ENCODE measurements around the gene JSRP1. TPM values are rescaled to one million over a fixed set of nuclear protein-coding genes. Genes with fewer than 3 reads are reported as not detected.

Gene JSRP1
- polyA plus RNA-seq, 2 of the 4 experiments (the other 2 are of a cell fraction) = 0.41 TPM; not detected in 1

- WGBS (ENCODE audit: missing lambda C conversion rate) = 6% methylated on average over 15 of the region's 74 CpGs
- Histone ChIP-seq H3K4me2 (peak overlapping the region; percentile 88), H3K4me1 (peaks cover 5% of the 10 kb centered on the region; the same call in 2 of the 3 replicates), H3K27ac (peak overlapping the region in 1 of 2 experiments; percentile 47; a peak in 3 of 6 replicates), H3K9me3 (no peaks in the 10 kb centered on the region), H3K4me3 (peak overlapping the region; percentile 40)
- POLR2A ChIA-PET = no interaction called here
- ATAC-seq = peak; percentile 35 to 46; a peak in 3 of 6 replicates
- FAIRE-seq = no peak
- TF ChIP-seq NFE2L2 (conservative IDR thresholded peaks at IDR 0.05; ENCODE audit: low read length) (no peak), POLR2AphosphoS2 (conservative IDR thresholded peaks at IDR 0.05; ENCODE audit: low read length) (no peak), SREBF2 (IDR thresholded peaks at IDR 0.05) (no peak), ZC3H11A (IDR thresholded peaks at IDR 0.05) (no peak), POLR2A (IDR thresholded peaks at IDR 0.05; ENCODE audit: low read length) (no peak), CHD4 (IDR thresholded peaks at IDR 0.05; ENCODE audit: borderline replicate concordance) (no peak)
- no peak for DNase-seq (ENCODE audit: low read depth in 1 of 2, low spot score in 1 of 2)
- CTCF ChIA-PET = interaction anchor here (2.6 to 2.7 kb wide), 2 partner anchors 15 to 16 kb away, joined by 6 to 11 read pairs; no protein-coding TSS in a partner anchor
Measured at GRCh38 chr19:2289714-2290435, 33.7 kb upstream of the JSRP1 start.

GRCh38 chr19:2288818-2289713, 32.8 kb upstream of the JSRP1 start:
- TF ChIP-seq EP300 (IDR thresholded peaks at IDR 0.05) (no peak), NR3C1 (IDR thresholded peaks at IDR 0.05) (no peak), NFE2L2 (conservative IDR thresholded peaks at IDR 0.05; ENCODE audit: low read length) (no peak), BCL3 (IDR thresholded peaks at IDR 0.05) (no peak), FOXS1 (CRISPR knock-in tag; IDR thresholded peaks at IDR 0.05) (no peak), ZC3H11A (IDR thresholded peaks at IDR 0.05) (no peak), POLR2A (IDR thresholded peaks at IDR 0.05; ENCODE audit: low read length) (no peak), ATOH8 (CRISPR knock-in tag; IDR thresholded peaks at IDR 0.05; ENCODE audit: low read depth) (no peak), ZNF302 (CRISPR knock-in tag; IDR thresholded peaks at IDR 0.05) (no peak), HEYL (CRISPR knock-in tag; IDR thresholded peaks at IDR 0.05) (no peak), CBX8 (IDR thresholded peaks at IDR 0.05) (no peak), RAD21 (conservative IDR thresholded peaks at IDR 0.05 in 1 of 2, IDR thresholded peaks at IDR 0.05 in 1 of 2) (no peak), HDAC2 (IDR thresholded peaks at IDR 0.05) (no peak), ZSCAN20 (CRISPR knock-in tag; IDR thresholded peaks at IDR 0.05) (no peak), PHF8 (IDR thresholded peaks at IDR 0.05; ENCODE audit: borderline replicate concordance, low read depth) (no peak), KDM1A (IDR thresholded peaks at IDR 0.05; ENCODE audit: low read depth) (no peak), MYC (IDR thresholded peaks at IDR 0.05; ENCODE audit: borderline replicate concordance, low read length) (no peak), RNF2 (IDR thresholded peaks at IDR 0.05; ENCODE audit: borderline replicate concordance, low read depth) (no peak)
- no peak overlapping the region for H3K27ac ChIP-seq
- ChIA-PET CTCF (interaction anchor here (0.7 to 2.6 kb wide), 2 partner anchors 14 to 348 kb away, joined by 4 to 11 read pairs; no protein-coding TSS in a partner anchor), POLR2A (no interaction called here)
- peak overlapping the region; percentile 88 for H3K4me2 ChIP-seq
- no peak for FAIRE-seq
- WGBS (ENCODE audit: missing lambda C conversion rate) = 77% methylated on average over 8 of the region's 28 CpGs
- H3K4me1 ChIP-seq = peaks cover 5% of the 10 kb centered on the region; the same call in 2 of the 3 replicates
- ATAC-seq = no peak
- H3K9me3 ChIP-seq = no peaks in the 10 kb centered on the region
- DNase-seq (ENCODE audit: low read depth in 1 of 2, low spot score in 1 of 2) = no peak
- peak overlapping the region; percentile 40; the same call in 2 of the 3 replicates for H3K4me3 ChIP-seq

Measured in A549 (cell line).